GM12873 (cell line): Measurements from ENCODE around the gene RBX1.

Experiments
- CTCF ChIP-seq: IDR thresholded peaks from 2 replicates; pipeline ENCODE4 v1.5.1; 2012; ENCODE audit warnings: low read depth, mild to moderate bottlenecking, moderate library complexity, low read length, control low read depth; ENCODE audit not compliant: insufficient read depth; ENCODE audit errors: missing control alignments

The RBX1 gene

GRCh38 chr22:40928657-40929056 is 22.5 kb upstream of the RBX1 start:
- no peak for TF ChIP-seq CTCF

DNA sequence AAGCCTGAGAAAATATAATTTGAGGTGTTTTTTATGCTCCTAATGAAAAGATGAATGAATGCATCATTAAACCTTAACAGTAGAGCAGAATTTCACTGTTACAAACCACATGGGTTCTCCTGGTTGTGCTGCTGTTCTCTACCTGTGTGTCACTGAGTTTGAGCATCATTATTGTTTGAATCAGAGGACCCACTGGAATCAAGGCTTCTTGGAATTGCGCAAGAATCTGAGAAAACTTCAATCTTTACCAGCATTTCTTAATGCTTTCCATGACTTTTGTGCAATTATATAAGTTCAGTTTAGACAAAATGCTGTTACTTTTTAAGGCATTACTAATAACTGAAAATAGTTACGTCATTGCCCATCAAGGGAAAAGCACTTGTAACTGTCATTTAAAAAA is 18.8 kb upstream of the RBX1 start:
- TF ChIP-seq CTCF, result no peak

DNA sequence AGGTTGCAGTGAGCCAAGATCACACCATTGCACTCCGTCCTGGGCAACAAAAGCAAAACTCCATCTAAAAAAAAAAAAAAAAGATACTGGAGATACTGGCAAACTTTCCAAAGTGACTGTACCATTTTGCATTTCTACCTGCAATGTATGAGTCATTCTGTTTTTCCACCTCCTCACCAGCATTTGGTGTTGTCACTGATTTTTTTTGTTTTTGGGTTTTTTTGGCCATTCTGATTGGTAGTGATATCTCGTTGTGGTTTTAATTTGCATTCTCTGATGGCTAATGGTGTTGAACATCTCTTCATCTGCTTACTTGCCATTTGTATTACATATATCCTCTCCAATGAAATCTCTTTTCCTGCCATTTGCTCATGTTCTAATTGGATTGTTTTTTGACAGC is 12.0 kb upstream of the RBX1 start:
- no peak for TF ChIP-seq CTCF

DNA sequence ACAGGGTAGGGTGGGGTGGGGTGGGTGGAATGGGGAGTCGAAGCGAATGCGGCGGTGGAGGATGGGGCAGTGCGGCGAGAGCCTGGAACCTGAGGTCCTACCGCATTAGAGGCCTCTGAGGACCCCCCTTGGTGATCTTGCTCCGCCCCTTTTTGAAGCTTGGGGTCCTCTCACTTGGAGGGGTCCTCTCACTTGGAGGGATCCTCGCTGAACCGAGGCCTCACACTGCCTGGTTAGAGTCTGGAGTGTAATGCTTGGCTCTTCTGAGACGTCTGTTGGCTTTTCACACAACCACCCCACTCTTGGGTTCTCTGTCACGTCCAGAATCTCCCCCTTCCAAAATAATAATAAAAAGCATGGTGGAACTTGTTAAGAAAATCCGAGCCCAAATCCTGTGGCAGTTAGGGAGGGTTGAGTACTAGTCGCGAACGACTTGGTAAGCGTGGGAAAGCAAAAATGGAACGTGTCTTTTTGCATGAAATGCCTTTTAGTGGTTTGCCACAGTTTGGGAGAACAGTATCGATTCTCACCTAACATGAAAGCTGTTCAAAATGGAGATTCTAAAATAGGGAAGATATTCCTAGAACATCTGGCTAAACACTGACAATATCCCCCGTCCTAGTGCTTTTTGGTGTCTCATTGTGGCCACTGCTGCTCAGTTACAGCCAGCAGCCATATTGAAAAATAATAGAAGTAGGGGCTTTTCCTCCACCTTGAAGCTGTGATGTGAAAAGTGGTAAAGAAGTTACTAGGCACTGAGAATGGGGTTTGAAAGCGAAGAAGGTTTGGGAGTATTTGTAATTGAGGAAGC is 822 bp downstream of the RBX1 start:
- TF ChIP-seq CTCF, result no peak

GRCh38 chr22:40953471-40953870 is 2.3 kb downstream of the RBX1 start:
- no peak for TF ChIP-seq CTCF

DNA sequence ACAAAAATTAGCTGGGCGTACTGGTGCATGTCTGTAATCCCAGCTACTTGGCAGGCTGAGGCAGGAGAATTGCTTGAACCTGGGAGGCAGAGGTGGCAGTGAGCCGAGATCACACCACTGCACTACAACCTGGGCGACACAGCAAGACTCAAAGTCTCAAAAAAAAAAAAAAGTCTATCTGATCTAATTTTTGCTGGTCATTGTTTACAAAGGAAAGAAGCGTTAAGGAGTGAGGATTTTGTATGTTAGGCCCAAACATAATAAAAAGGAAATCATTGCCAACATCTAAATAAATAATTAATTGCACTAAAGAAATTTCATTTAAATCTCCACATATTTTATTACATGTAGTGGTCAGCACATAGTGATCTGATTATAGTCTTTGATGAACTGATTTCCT is 2.9 kb downstream of the RBX1 start:
- TF ChIP-seq CTCF, result no peak

DNA sequence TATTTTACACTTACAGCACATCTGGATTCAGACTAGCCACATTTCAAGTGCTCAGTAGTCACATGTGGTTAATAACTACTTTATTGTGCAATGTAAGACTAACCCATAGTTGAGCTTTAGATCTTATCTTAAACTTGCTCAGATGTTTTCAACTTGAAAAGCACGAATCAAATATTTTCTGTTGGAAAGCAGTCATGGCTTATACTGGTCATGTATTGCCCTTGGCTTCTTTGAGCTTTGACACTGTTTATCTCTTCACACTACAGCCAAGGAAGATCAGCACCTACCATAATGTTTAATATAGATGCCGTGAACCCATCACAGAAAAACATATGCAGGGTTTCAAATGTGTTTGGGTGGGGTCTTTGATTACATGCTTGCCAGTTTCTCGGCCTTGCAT is 4.4 kb downstream of the RBX1 start:
- no peak for TF ChIP-seq CTCF
